ENCODE measurements around the gene SUN3.

GRCh38 chr7:48011323-48011722 lies 17.6 kb downstream of the SUN3 start:
- TF ChIP-seq CTCF (IDR thresholded peaks at IDR 0.05; ENCODE audit: control extremely low read depth in 1 of 3, insufficient read depth in 1 of 3, low read depth in 1 of 3, low read length in 3 of 3) (no peak), ASH2L (IDR thresholded peaks at IDR 0.05; ENCODE audit: low read length) (no peak), RAD21 (IDR thresholded peaks at IDR 0.05 in 1 of 2, conservative IDR thresholded peaks at IDR 0.05 in 1 of 2; ENCODE audit: low read depth in 2 of 2, low read length in 2 of 2) (no peak), MAX (IDR thresholded peaks at IDR 0.05) (no peak)

All from H1 (cell line).